SK-N-SH (cell line): ENCODE measurements around the gene AHDC1. TPM values are rescaled to one million over a fixed set of nuclear protein-coding genes. Genes with fewer than 3 reads are reported as not detected.
A peak's percentile ranks its signal among the peaks of the same experiment; 100 is the strongest.

Experiments
- CTCF ChIA-PET: fragments of 300-600, 350-600 bp; formaldehyde crosslinking; extraction: SDS; loops from one replicate; lab custom pipeline; 2021; lab: Yijun Ruan, JAX
- POLR2A ChIA-PET: fragments of 350-600 bp; sonication (Branson Sonifier 250); formaldehyde crosslinking; extraction: SDS; loops from one replicate; lab custom pipeline; 2020; ENCODE audit warnings: antibody characterized with exemption, inconsistent platforms; lab: Yijun Ruan, JAX
- DNase-seq: peaks from one replicate; pipeline ENCODE4 v3.0.0; 2012
- H2AFZ ChIP-seq: fragments of 200-600 bp; sonication (generic); 2 replicates; pipeline ENCODE4 v1.8.1; 2016; ENCODE audit warnings: antibody characterized with exemption, mild to moderate bottlenecking, low read depth
- H3F3A ChIP-seq: fragments of 200-600 bp; sonication (generic); replicated peaks from 2 replicates; pipeline ENCODE3; 2016; ENCODE audit warnings: antibody characterized with exemption, mild to moderate bottlenecking; ENCODE audit not compliant: insufficient read depth
- H3K27ac ChIP-seq, 2 experiments: fragments of 200-500 bp in 1 of 2; fragments of 200-600 bp in 1 of 2; sonication (Bioruptor generic) in 1 of 2; sonication (generic), shearing (Covaris generic) in 1 of 2; 2 replicates each; pipeline versions ENCODE4 v1.5.1 to v1.6.1; 2014 to 2016; ENCODE audit warnings: low read depth in 2 of 2, inconsistent platforms in 1 of 2, low read length in 1 of 2, mild to moderate bottlenecking in 1 of 2, mixed read lengths in 1 of 2
- H3K27me3 ChIP-seq: fragments of 200-600 bp; sonication (generic), shearing (Covaris generic); 2 replicates; pipeline ENCODE4 v1.6.1; 2016; ENCODE audit warnings: mixed run types; ENCODE audit not compliant: insufficient read depth
- H3K36me3 ChIP-seq, 2 experiments: fragments of 200-500 bp in 1 of 2; fragments of 200-600 bp in 1 of 2; sonication (Bioruptor generic) in 1 of 2; sonication (generic) in 1 of 2; replicated peaks in 1 of 2; 2 replicates each; pipeline versions ENCODE3 to v1.5.1; 2014 to 2016; ENCODE audit warnings: low read length in 1 of 2, mild to moderate bottlenecking in 1 of 2; ENCODE audit not compliant: insufficient read depth in 2 of 2, control insufficient read depth in 1 of 2
- H3K4me1 ChIP-seq, 2 experiments: fragments of 200-500 bp in 1 of 2; fragments of 200-600 bp in 1 of 2; sonication (Bioruptor generic) in 1 of 2; sonication (generic), shearing (Covaris generic) in 1 of 2; 2 replicates each; pipeline versions ENCODE4 v1.5.1 to v1.6.1; 2014 to 2016; ENCODE audit warnings: low read depth in 1 of 2, low read length in 1 of 2, mixed run types in 1 of 2; ENCODE audit not compliant: insufficient read depth in 2 of 2, control insufficient read depth in 1 of 2
- H3K4me2 ChIP-seq: fragments of 200-600 bp; sonication (generic), shearing (Covaris generic); 2 replicates; pipeline ENCODE4 v1.6.1; 2017; ENCODE audit warnings: mixed run types
- H3K4me3 ChIP-seq, 2 experiments: fragments of 200-500 bp in 1 of 2; fragments of 200-600 bp in 1 of 2; sonication (Bioruptor generic) in 1 of 2; sonication (generic), shearing (Covaris generic) in 1 of 2; 2 replicates each; pipeline versions ENCODE4 v1.5.1 to v1.8.1; 2014 to 2016; ENCODE audit warnings: low read depth in 2 of 2, inconsistent platforms in 1 of 2, low read length in 1 of 2, mild to moderate bottlenecking in 1 of 2, mixed read lengths in 1 of 2, moderate library complexity in 1 of 2
- H3K79me2 ChIP-seq: fragments of 200-600 bp; sonication (generic); 2 replicates; pipeline ENCODE4 v1.8.1; 2017; ENCODE audit warnings: mild to moderate bottlenecking; ENCODE audit not compliant: insufficient read depth
- H3K9ac ChIP-seq: fragments of 200-600 bp; sonication (generic); 2 replicates; pipeline ENCODE4 v1.6.1; 2017; ENCODE audit warnings: mixed run types
- H3K9me2 ChIP-seq: fragments of 200-600 bp; sonication (generic); 2 replicates; pipeline ENCODE4 v1.6.1; 2017; ENCODE audit warnings: mixed run types
- H3K9me3 ChIP-seq: fragments of 200-600 bp; sonication (generic); 2 replicates; pipeline ENCODE4 v1.6.1; 2017; ENCODE audit warnings: mixed run types, mild to moderate bottlenecking, moderate library complexity
- H4K20me1 ChIP-seq: fragments of 200-600 bp; sonication (generic); 2 replicates; pipeline ENCODE4 v1.6.1; 2017; ENCODE audit warnings: mild to moderate bottlenecking, mixed run types; ENCODE audit not compliant: insufficient read depth
- CHD2 ChIP-seq: fragments of 150-350 bp; IDR thresholded peaks from 2 replicates; pipeline ENCODE4 v1.6.1; 2018; ENCODE audit warnings: low read length; ENCODE audit not compliant: partially characterized antibody
- ELF1 ChIP-seq: IDR thresholded peaks from 2 replicates; pipeline ENCODE4 v1.4.0; 2012
- EP300 ChIP-seq, 2 experiments: IDR thresholded peaks; 2 replicates each; pipeline versions ENCODE4 v1.4.0 to v1.6.1; 2012; ENCODE audit warnings: borderline replicate concordance in 1 of 2, low read depth in 1 of 2, low read length in 1 of 2
- EZH2phosphoT487 ChIP-seq: fragments of 200-600 bp; sonication (generic); IDR thresholded peaks from 2 replicates; pipeline ENCODE4 v1.6.1; 2017; ENCODE audit warnings: low read depth, mixed run types, mild to moderate bottlenecking, antibody characterized with exemption, moderate library complexity, borderline replicate concordance
- FOSL2 ChIP-seq: IDR thresholded peaks from 2 replicates; pipeline ENCODE4 v1.4.0; 2012; ENCODE audit warnings: low read depth, mild to moderate bottlenecking, moderate library complexity, borderline replicate concordance
- FOXM1 ChIP-seq: IDR thresholded peaks from 2 replicates; pipeline ENCODE4 v1.4.0; 2012; ENCODE audit warnings: low read depth, mild to moderate bottlenecking
- GABPA ChIP-seq: IDR thresholded peaks from 2 replicates; pipeline ENCODE4 v1.4.0; 2012; ENCODE audit warnings: low read depth, mild to moderate bottlenecking
- MEF2A ChIP-seq: IDR thresholded peaks from 2 replicates; pipeline ENCODE4 v1.4.0; 2012; ENCODE audit warnings: low read depth, borderline replicate concordance
- NRF1 ChIP-seq: IDR thresholded peaks from 2 replicates; pipeline ENCODE4 v1.6.1; 2012; ENCODE audit warnings: low read depth, mild to moderate bottlenecking, low read length
- RCOR1 ChIP-seq: fragments of 150-350 bp; IDR thresholded peaks from 2 replicates; pipeline ENCODE4 v1.6.1; 2017; ENCODE audit warnings: antibody characterized with exemption, low read length
- RFX5 ChIP-seq: IDR thresholded peaks from 2 replicates; pipeline ENCODE4 v1.6.1; 2012; ENCODE audit warnings: mild to moderate bottlenecking, improper control_type of control experiment, low read length
- RXRA ChIP-seq: IDR thresholded peaks from 2 replicates; pipeline ENCODE4 v1.4.0; 2012; ENCODE audit warnings: low read depth, mild to moderate bottlenecking, borderline replicate concordance
- SIN3A ChIP-seq: IDR thresholded peaks from 2 replicates; pipeline ENCODE4 v1.6.1; 2012; ENCODE audit warnings: low read depth, mild to moderate bottlenecking, low read length, moderate library complexity, borderline replicate concordance
- TAF1 ChIP-seq: IDR thresholded peaks from 2 replicates; pipeline ENCODE4 v1.6.1; 2012; ENCODE audit warnings: low read depth, mild to moderate bottlenecking, low read length, moderate library complexity, borderline replicate concordance
- TCF12 ChIP-seq: IDR thresholded peaks from 2 replicates; pipeline ENCODE4 v1.4.0; 2012
- USF1 ChIP-seq: IDR thresholded peaks from 2 replicates; pipeline ENCODE4 v1.4.0; 2012; ENCODE audit warnings: low read depth, borderline replicate concordance
- USF2 ChIP-seq: fragments of 150-350 bp; IDR thresholded peaks from 2 replicates; pipeline ENCODE4 v1.6.1; 2017; ENCODE audit warnings: antibody characterized with exemption, low read length, low read depth, borderline replicate concordance
- YY1 ChIP-seq: IDR thresholded peaks from 2 replicates; pipeline ENCODE4 v1.4.0; 2012; ENCODE audit warnings: low read depth, mild to moderate bottlenecking
- WGBS: methylation state at CpG from one replicate; pipeline ENCODE4 v1.1.6; 2017; ENCODE audit warnings: low lambda C conversion rate; 5-methylcytosine and 5-hydroxymethylcytosine counted together
- polyA plus RNA-seq, 3 experiments: library from polyadenylated mRNA; depleted of rRNA; stranded (reverse); fragments of >200 nt; gene quantifications; 2 replicates each; pipeline ENCODE4 v1.2.3, GENCODE V29; 2012
- TF ChIP-seq, protein P1 (sequence below): fragments of 150-350 bp; IDR thresholded peaks from 2 replicates; pipeline ENCODE4 v1.6.1; 2016; ENCODE audit warnings: mild to moderate bottlenecking, low read depth, low read length

Gene AHDC1
- polyA plus RNA-seq, 1 of the 3 experiments (the other 2 are of a cell fraction): 8.5 TPM

DNA sequence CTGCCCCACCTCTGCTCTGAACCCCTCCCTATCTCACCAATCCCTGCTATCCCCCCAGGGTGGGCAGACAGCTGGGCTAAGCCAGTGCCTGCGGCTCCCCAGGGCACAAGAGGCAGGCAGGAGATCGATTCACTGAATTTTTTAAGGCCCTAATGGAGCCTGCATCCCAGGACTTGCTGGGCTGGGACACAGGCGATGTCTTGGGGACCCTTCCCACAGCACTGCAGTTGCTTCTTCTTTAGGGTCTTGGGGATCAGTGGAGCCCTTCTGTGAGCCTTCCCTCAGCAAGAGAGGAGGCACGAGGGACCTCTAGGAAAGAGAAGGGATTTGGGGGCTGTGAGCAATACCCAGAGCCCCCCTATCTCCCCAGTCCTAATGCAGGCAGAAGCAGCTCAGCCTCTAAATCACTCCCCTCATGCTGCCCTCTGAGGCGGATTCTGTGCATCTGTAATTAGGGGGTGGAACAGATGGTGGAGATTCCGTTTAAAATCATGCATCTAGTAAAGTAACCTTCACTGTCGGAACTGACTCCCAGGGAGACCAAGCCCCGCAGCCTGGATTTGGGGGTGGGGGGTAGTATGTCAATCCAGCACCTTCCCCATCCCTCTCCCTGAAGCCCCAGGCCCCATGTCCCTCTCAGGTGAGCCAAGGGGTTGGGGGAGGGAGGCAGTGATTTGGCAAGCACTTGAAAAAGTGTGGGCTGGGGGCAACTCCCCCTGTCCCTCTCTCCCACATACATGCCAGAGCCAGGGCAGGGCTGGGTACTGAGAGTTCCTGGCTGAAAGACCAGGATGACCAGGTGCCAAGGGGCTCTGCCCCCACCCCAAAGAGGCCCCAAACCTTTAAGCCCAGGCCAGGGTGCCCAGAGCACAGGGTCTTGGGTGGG, 10.0 kb downstream of the AHDC1 start:
- Histone ChIP-seq H3F3A (peaks cover 3% of the 10 kb centered on the region), H3K36me3 (no peaks in the 10 kb centered on the region), H4K20me1 (peaks cover 80% of the 10 kb centered on the region), H3K79me2 (peaks cover 88% of the 10 kb centered on the region), H3K9ac (no peak overlapping the region), H3K4me2 (0 out of 2 replicates have a peak overlapping the region, but pooled peaks have one; percentile 66), H2AFZ (no peak overlapping the region), H3K9me3 (no peaks in the 10 kb centered on the region), H3K4me3 (no peak overlapping the region), H3K27ac (no peak overlapping the region; a peak in 1 of 4 replicates), H3K9me2 (no peaks in the 10 kb centered on the region), H3K27me3 (no peaks in the 10 kb centered on the region), H3K4me1 (peaks cover 65 to 82% of the 10 kb centered on the region in 2 experiments)
- no peak for DNase-seq
- ChIA-PET CTCF (interaction anchor here (1.1 to 27.7 kb wide), 8 partner anchors 8 to 297 kb away, joined by 3 to 603 read pairs (median 4); no protein-coding TSS in a partner anchor), POLR2A (interaction anchor here (0.5 kb wide), 1 partner anchor 11 kb away, joined by 3 read pairs; no protein-coding TSS in a partner anchor)
- TF ChIP-seq FOXM1: no peak
- TF ChIP-seq TCF12: no peak
- TF ChIP-seq RXRA: no peak
- TF ChIP-seq SIN3A: no peak
- no peak for TF ChIP-seq NRF1
- no peak for TF ChIP-seq ELF1
- TF ChIP-seq RCOR1: no peak
- no peak for TF ChIP-seq TAF1
- no peak for TF ChIP-seq GABPA
- no peak for TF ChIP-seq YY1
- no peak for TF ChIP-seq FOSL2
- no peak for TF ChIP-seq USF2
- TF ChIP-seq, protein P1, sequence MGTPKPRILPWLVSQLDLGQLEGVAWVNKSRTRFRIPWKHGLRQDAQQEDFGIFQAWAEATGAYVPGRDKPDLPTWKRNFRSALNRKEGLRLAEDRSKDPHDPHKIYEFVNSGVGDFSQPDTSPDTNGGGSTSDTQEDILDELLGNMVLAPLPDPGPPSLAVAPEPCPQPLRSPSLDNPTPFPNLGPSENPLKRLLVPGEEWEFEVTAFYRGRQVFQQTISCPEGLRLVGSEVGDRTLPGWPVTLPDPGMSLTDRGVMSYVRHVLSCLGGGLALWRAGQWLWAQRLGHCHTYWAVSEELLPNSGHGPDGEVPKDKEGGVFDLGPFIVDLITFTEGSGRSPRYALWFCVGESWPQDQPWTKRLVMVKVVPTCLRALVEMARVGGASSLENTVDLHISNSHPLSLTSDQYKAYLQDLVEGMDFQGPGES: no peak
- TF ChIP-seq CHD2: no peak
- no peak for TF ChIP-seq EZH2phosphoT487
- no peak for TF ChIP-seq EP300 (IDR thresholded peaks at IDR 0.05; ENCODE audit: borderline replicate concordance in 1 of 2, low read depth in 1 of 2, low read length in 1 of 2)
- TF ChIP-seq MEF2A: no peak
- no peak for TF ChIP-seq USF1
- TF ChIP-seq RFX5: no peak
- 67% methylated on average over 6 of the region's 8 CpGs for whole genome bisulfite sequencing
